ENCODE results near the gene COPS9.

DNA sequence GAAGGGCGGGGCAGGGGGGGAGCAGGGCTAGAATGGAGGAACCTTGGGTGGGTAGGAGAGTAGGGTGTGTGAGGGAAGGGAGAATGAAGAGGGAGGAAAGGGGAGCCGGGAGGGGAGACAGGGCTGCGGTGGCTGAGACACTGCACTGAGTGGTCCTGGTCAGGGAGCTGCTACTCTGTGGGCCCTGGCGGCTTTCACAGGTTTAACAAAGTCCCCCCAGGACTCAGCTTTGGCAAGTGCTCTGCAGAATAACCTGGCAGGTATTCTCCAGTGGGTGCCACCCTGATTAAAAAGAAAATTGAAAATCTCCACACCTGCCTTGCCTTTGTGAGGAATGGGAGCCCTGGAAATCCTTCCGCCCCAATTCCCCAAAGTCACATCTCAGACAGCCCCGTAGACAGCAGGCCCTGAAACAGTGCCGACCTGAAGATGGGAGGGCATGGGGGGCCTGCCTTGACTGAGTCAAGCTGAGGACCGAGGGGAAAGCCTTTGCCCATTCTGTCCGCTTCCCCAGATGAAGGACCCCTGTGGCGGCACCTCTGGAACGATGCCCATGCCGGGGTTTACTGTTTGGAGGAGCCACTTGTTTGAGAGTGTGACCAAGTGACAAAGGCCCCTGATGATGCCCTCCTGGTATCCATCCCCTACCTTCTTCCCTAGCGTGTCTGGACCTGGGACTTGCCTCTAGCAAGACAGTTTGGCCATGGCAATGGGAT is 47.9 kb upstream of the COPS9 start:
- no peak for TF ChIP-seq CTCF (conservative IDR thresholded peaks at IDR 0.05 in 1 of 2, IDR thresholded peaks at IDR 0.05 in 1 of 2; ENCODE audit: low read depth in 1 of 2, low read length in 2 of 2)
- TF ChIP-seq EZH2 (IDR thresholded peaks at IDR 0.05; ENCODE audit: low read length, missing control alignments): no peak

Data from fibroblast of lung (primary cell).